ENCODE data around the gene PXYLP1. TPM values are rescaled to one million over a fixed set of nuclear protein-coding genes. Genes with fewer than 3 reads are reported as not detected.

Gene PXYLP1
- total RNA-seq, 1 donor from 2014 or later = 37.6 TPM

DNA sequence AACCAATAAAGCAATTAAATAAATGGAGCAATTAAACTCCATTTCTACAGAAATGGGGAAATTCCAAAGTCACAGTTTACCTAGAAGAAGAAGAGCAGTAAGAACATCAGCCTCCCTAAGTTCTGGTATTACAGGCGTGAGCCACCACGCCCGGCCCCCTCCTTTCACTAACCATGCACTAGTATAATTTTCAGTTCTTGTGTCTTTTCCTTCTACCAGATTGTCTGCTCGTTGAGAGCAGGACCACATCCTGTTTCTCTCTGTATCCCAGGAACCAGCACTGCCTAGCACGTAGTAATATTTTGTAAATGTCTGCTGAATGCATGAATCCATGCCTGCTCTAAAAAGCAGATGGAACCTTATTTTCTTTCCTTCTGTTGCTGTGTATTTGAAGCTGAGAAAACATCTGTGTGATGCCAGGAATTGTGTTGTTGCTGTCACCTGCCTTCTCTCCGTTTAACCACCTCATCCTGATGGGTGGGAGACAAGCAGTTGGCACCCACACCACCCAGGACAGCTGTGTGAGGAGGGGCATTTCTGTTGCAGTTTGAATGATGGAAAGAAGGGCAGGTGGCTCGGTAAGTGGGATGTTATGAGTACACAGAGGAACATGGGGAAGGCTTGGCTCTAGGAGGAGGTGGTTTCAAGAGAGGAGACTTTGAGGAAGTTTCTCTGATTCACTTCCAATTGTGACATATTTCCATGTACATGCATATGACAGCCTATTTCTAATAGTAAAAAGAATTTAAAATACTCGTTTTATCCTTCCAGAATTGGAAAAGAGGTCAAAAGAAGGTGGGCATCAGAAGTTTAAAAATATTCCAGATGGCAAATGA is 30.1 kb downstream of the PXYLP1 start:
- H3K4me3 Mint-ChIP-seq (ENCODE audit: low read depth) = no peak overlapping the region
- H3K9me3 Mint-ChIP-seq (ENCODE audit: low read depth) = no peaks in the 10 kb centered on the region
- no peak overlapping the region for H3K27ac Mint-ChIP-seq
- peaks cover 5% of the 10 kb centered on the region for H3K4me1 Mint-ChIP-seq (ENCODE audit: low read depth)
- DNase-seq (ENCODE audit: low spot score, unreplicated experiment) = no peak
- peaks cover 12% of the 10 kb centered on the region for H3K36me3 Mint-ChIP-seq (ENCODE audit: insufficient read depth)
- TF ChIP-seq, protein P1, sequence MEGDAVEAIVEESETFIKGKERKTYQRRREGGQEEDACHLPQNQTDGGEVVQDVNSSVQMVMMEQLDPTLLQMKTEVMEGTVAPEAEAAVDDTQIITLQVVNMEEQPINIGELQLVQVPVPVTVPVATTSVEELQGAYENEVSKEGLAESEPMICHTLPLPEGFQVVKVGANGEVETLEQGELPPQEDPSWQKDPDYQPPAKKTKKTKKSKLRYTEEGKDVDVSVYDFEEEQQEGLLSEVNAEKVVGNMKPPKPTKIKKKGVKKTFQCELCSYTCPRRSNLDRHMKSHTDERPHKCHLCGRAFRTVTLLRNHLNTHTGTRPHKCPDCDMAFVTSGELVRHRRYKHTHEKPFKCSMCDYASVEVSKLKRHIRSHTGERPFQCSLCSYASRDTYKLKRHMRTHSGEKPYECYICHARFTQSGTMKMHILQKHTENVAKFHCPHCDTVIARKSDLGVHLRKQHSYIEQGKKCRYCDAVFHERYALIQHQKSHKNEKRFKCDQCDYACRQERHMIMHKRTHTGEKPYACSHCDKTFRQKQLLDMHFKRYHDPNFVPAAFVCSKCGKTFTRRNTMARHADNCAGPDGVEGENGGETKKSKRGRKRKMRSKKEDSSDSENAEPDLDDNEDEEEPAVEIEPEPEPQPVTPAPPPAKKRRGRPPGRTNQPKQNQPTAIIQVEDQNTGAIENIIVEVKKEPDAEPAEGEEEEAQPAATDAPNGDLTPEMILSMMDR (IDR thresholded peaks at IDR 0.05; ENCODE audit: unreplicated experiment) = no peak
- H3K27me3 Mint-ChIP-seq = no peaks in the 10 kb centered on the region

DNA sequence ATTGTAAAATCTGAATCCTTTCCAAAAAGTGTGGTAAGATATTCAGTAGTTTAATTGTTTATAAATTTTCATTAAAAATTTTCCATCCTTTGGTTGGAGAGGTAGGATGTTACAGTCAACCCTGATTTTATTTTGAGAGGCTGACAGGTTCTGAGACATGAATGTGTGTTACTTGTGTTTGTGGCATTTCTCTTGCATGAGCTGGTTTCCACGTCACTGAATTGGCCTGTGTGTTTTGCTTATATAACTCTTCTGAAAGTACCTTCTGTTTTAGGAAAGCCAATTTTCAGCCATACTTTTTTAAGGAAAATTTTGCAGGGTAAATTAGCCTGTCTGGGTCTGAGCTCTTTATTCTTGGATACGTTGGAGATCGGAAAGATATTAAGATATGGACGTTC is 30.7 kb downstream of the PXYLP1 start:
- Mint-ChIP-seq H3K36me3 (ENCODE audit: insufficient read depth) (peaks cover 12% of the 10 kb centered on the region), H3K4me3 (ENCODE audit: low read depth) (no peak overlapping the region), H3K9me3 (ENCODE audit: low read depth) (no peaks in the 10 kb centered on the region), H3K27me3 (no peaks in the 10 kb centered on the region), H3K27ac (no peak overlapping the region), H3K4me1 (ENCODE audit: low read depth) (peaks cover 5% of the 10 kb centered on the region)
- no peak for DNase-seq (ENCODE audit: low spot score, unreplicated experiment)
- TF ChIP-seq, protein P1 (IDR thresholded peaks at IDR 0.05; ENCODE audit: unreplicated experiment) = no peak

DNA sequence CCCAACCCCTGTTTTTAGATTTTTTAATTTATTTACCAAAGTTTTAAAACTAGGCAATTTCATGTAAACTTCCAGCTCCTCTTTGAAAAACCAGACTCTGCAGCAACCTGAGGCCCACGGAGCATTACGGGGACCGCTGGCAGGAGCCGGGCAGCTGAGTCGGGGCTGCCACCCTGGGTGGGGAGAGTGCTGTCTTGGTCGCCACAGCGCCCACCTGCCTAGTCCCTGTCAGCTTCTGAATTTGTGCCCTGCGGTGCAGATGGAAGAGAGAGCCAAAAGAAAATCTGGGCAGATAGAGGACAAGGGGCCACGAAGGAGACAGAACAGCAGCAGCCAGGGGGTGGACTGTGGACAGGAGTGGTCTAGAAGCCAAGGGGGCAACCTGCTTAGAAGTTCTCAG is 34.6 kb downstream of the PXYLP1 start:
- TF ChIP-seq, protein P1 (IDR thresholded peaks at IDR 0.05; ENCODE audit: unreplicated experiment) = no peak
- Mint-ChIP-seq H3K36me3 (ENCODE audit: insufficient read depth) (peaks cover 9% of the 10 kb centered on the region), H3K4me3 (ENCODE audit: low read depth) (no peak overlapping the region), H3K27ac (no peak overlapping the region), H3K4me1 (ENCODE audit: low read depth) (no peaks in the 10 kb centered on the region), H3K9me3 (ENCODE audit: low read depth) (no peaks in the 10 kb centered on the region), H3K27me3 (no peaks in the 10 kb centered on the region)
- no peak for DNase-seq (ENCODE audit: low spot score, unreplicated experiment)

DNA sequence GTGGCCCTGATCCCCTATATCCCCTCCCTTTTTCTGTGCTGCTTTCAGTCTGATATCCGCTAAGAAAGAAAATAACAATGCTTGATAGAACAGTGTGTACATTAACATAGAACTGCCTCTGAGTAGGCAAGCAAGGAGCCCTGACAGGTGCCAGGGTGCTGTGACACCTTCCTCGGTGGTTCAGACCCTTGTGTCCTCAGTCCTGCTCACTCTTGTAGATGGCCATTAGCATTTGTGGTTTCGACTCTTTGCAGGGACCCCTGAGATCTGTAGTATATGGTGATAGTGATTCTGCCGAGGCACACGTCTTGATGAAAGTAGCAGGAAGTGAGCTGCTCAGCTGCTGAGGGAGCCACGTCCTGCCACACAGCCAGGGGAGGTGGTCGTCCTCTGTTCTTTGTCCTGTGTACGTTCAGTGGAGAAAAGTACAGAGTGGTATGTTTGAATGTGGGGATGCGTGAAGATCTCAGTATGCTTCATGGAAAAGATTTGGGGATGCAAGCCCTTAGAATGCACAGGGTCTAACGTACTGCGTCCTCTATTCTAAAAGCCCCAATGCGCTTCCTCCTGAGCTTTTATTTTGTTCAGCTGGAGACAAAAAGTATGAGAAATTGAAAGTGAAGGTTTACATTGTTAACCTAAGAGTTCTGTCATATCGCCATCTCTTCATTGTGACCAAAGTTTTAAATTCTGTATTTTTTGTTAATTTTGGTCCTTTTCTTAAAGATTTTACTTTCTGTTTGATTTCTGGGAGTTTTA is 35.4 kb downstream of the PXYLP1 start:
- H3K27ac Mint-ChIP-seq = no peak overlapping the region
- peaks cover 6% of the 10 kb centered on the region for H3K36me3 Mint-ChIP-seq (ENCODE audit: insufficient read depth)
- no peaks in the 10 kb centered on the region for H3K27me3 Mint-ChIP-seq
- H3K4me3 Mint-ChIP-seq (ENCODE audit: low read depth) = no peak overlapping the region
- H3K9me3 Mint-ChIP-seq (ENCODE audit: low read depth) = no peaks in the 10 kb centered on the region
- TF ChIP-seq, protein P1 (IDR thresholded peaks at IDR 0.05; ENCODE audit: unreplicated experiment) = no peak
- DNase-seq (ENCODE audit: low spot score, unreplicated experiment) = no peak
- H3K4me1 Mint-ChIP-seq (ENCODE audit: low read depth) = no peaks in the 10 kb centered on the region

DNA sequence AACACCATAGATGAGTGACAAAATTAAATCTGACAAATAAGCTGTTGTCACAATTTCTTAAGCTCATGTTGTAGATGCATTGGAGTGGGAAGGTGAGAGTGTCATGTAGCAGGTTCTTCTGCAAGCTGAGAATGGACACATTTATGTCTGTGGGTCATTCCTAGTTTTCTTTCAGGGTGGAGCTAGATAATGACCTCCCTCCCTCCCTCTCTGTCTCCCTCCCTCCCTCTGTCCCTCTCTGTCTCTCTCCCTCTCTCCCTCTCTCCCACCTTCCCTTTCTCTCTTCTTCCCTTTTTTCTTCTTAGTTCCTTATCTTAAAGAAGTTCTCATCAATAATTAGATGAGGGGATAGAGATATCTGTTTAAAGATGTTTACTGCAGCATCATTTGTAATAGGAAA is 36.0 kb downstream of the PXYLP1 start:
- TF ChIP-seq, protein P1 (IDR thresholded peaks at IDR 0.05; ENCODE audit: unreplicated experiment) = no peak
- Mint-ChIP-seq H3K27me3 (no peaks in the 10 kb centered on the region), H3K9me3 (ENCODE audit: low read depth) (no peaks in the 10 kb centered on the region), H3K36me3 (ENCODE audit: insufficient read depth) (peaks cover 4% of the 10 kb centered on the region), H3K4me1 (ENCODE audit: low read depth) (no peaks in the 10 kb centered on the region), H3K27ac (no peak overlapping the region), H3K4me3 (ENCODE audit: low read depth) (no peak overlapping the region)
- no peak for DNase-seq (ENCODE audit: low spot score, unreplicated experiment)

All from progenitor cell of endocrine pancreas (in vitro differentiated cells).